MM.1S (cell line): Measurements from ENCODE around the gene KIF25.

Experiments
- CTCF ChIP-seq: fragments of 300-600 bp; sonication (generic); IDR thresholded peaks from 2 replicates; pipeline ENCODE4 v1.5.1; 2016; ENCODE audit warnings: antibody characterized with exemption, low read length, mixed read lengths
- EZH2 ChIP-seq: fragments of 300-600 bp; sonication (generic); optimal IDR thresholded peaks from 2 replicates; pipeline ENCODE3; 2017; ENCODE audit warnings: low read depth, mild to moderate bottlenecking, antibody characterized with exemption, low read length, mixed read lengths

DNA sequence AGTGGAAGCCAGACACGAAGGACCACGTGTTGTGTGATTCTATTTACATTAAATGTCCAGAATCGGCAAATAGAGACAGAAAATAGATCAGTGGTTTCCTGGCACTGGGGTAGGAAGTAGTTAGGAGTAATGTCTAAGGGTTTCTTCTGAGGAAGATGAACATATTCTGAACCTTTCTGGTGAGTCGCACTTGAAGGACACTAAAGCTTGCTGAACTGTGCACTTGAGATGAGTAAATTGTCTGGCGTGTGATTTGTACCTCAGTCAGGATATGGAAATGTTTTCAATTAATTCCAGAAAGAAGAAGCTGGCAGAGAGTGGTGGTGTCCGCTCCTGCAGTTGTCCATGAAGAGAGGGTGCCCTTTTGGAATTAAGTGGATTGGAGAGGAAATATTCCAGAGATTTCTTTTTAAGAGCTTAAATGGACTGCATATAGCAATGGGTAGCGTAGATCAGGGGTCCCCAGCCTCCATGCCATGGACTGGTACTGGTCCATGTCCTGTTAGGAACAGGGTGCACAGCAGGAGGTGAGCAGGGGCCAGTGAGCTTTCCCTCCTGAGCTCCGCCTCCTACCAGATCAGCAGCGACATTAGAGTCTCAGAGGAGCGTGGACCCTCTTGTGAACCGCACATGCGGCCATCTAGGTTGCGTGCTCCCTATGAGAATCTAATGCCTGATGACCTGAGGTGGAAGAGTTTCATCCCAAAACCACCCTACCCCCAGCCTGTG is 12.4 kb upstream of the KIF25 start:
- TF ChIP-seq EZH2, result no peak
- TF ChIP-seq CTCF, result no peak
